A204.1 (cell line): ENCODE data around the gene LMCD1.
"Not testable (repeated sequence)": the region's sequence is repeated elsewhere in the genome, so short reads cannot be mapped to it uniquely, and the experiment has no call there.

Source experiments
- FAIRE-seq: peaks from 2 replicates; lab custom pipeline; 2012; peaks lifted over from hg19 to GRCh38; lab: Jason Lieb, UNC

The LMCD1 gene

DNA sequence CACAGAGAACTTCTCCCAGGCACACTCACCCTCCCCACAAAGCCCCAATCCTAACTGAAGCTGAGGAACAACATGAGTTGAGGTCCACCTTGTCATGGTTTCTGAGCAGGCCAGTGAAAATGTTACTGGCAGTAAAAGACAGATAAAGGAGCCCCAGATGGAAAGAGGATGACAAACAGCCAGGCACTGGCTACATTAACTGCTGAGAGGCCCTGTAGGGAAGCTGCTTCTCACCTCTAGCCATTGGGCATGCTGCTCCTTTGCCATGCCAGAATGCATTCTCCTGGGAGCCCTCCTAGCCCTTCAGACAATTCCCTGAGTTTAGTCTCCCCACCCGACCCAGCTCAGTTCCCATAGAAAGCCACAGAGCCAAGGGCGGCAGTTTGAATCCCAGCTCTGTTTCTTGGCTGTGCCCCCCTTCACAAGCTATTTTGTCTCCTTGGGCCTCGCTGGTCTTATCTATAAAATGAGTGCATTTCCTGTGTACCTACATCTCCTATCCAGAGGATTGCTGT lies 60.5 kb downstream of the LMCD1 start:
- FAIRE-seq = no peak

DNA sequence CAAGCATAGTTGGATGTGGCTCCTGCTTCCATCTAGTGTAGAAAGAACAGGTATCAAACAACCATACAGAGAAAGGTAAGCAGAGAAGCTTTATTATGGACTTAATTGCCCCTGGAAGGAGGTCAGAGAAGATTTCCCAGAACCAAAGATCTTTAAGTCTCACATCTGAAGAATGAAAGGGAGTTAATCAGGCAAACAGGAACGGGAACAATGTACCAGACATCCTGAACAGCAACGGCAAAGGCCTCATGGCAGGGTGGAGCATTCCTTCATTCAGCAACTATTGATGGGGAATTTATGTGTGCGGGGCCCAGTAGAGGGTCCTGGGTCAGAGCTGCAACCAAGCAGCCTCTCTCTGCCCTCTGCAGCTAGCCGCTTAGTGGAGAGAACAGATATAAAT lies 61.5 kb downstream of the LMCD1 start:
- FAIRE-seq = no peak

DNA sequence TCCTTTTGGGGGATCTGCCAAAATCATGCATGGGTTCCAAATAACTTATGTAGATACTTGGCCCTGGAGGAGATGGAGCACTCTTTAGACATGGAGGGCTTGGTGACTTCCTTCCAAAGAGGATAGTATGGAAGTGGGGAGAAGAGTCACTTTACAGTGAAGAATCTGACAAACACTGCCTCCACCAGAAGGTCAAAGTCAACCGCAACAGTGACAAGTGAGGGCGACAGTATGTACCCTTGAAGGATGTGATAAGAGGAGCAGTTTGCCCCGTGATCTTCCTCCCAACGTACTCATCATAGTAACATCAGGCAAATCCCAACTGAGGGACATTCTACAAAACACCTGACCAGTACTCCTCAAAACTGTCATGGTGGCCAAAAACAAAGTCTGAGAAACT lies 62.0 kb downstream of the LMCD1 start:
- FAIRE-seq = no peak

DNA sequence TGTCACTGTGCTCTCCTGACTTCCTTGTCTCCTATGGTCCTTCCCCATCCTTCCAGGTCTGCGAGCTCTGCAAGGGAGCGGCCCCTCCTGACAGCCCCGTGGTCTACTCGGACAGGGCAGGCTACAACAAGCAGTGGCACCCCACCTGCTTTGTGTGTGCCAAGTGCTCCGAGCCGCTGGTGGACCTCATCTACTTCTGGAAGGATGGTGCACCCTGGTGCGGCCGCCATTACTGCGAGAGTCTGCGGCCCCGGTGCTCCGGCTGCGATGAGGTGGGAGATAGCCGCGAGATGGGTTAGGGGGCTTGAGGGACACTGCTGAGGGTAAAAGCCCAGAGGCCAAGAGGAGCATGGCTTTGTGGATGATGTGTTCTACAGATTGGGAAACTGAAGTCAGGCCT lies 63.8 kb downstream of the LMCD1 start:
- FAIRE-seq = no peak

DNA sequence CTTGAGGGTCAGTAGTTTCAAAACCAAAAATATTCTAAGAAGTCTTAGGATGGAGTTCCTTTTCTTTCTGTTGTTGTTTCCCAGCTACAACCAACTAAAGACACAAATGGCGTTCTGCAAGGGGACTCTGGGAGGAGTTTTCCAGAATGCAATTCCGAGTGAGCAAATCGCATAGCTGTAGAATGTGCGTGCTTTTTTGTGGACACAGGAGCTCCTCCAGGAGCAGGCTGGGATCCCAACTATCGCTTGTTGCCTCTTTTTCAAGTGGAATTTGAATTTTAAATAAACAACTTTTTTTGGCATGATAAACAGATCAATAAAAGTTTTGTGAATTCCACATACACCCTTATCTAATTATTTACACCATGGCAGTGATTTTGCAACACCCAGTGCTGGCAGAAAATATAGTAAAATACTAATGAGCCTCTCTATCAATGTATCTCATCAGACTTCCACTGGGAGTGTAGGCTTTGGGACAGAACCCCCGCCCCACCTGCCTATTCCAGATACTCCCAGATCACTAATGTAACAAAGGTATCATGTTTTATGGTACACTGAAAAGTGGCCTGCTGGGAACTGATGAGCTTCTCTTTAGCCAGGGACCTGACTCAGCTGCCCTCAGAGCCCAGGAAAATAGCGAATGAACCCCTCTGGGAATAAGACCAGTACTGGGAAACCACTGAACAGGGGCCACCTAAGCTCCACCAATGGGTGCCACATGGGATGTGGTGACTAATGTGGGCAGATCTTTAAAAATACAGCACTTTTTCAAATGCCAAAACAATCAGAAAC lies 66.4 kb downstream of the LMCD1 start:
- no peak for FAIRE-seq

DNA sequence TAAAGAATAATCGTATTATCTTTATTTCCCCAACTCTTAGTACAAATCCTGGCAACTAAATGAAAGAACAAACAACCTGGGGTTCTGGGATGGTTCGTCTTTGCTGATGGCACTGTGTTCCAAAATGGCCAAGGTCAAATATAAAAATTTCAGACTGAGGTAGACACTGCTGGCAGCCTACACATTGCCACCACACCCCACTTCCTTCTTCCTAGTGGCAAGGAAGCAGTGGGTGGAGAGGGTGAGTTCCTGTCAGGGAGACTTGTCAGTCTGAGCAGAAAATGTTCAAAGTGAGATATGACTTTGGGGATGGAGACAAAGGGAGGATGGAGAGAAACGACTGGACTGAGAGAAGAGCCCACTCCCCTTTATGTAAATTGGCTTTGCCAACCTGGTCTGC lies 69.6 kb downstream of the LMCD1 start:
- no peak for FAIRE-seq

DNA sequence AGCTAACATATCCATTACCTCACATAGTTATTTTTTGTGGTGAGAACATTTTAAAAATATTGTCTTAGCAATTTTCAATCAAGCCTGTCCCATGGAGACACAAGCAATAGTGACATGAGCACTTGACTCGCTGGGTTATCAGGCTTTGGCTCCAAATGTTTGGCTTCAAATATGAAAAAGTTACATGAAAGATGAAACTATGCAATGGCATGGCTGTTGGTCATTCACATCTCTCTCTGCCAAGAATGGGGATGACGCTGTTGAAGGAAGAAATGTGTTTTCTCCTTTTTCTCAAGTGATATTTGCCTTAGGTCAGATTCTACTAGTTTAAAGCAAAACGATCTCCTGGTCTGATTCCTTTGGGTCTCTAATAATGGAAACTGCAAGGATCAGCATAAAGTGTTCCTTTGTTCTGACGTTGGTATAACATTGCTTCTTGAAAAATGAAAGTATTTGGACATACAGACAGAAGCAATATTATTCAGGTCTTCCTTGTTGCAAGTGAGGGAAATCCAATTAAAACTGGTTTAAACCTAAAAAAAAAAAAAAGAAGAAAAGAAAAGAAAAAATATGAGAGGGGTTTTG lies 71.8 kb downstream of the LMCD1 start:
- no peak for FAIRE-seq

DNA sequence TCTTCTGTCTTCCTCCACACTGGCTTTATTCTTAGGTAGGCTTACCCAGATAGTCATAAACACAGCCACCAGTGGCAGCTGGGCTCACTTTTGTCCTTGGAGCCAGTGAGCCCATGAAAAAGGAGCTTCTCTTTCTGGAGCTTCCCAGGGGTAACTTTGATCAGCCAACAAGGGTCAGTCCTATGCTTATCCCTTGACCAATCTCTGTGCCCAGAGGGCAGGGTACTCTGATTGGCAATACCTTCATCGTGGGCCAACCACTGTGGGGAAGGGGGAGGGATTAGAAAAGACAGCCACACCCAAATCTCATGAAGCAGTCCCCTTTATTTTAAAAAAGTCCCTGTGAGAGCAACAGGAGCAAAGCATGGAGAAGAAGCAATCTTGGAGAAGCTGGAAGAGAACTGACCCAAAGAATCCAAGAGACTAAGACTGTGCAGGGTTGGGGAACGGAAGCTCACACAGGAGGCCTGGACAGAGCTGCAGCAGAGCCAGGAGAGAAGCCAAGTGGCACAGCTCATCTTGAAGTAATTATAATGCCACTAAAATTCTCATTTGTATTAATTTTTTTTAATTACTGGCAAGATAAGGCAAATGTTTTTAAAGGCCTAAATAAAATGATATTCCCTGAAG lies 72.5 kb downstream of the LMCD1 start:
- no peak for FAIRE-seq

DNA sequence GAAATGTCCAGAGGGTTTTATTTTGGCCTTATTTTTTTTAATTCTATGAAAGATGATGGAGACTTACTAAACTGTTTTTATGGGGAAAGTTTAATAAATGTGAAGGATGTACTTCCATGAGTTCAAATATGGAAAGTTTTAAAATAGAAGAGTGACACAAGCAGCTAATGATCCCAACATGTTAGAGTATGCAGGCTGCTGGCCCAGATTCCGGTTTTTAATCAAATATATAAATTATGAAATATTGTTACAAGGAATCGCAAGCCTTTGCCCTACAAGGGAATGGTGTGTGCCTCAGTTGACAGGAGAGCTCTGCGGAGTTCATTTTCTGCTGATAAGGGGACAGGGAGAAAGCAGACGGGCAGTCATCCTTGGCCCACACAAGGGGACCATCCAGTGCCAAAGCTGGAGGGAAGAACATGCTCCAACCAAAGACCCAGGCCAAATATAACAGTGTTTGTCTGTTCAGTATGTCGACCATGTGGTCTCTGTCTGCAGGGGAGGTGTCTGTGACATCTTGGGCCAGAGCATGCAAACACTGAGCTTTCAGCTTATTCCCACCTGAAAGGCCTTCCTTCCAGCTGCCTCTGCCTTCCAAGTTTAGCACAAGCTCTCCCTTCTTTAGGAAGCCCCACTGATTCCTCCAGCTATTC lies 73.2 kb downstream of the LMCD1 start:
- FAIRE-seq = no peak

DNA sequence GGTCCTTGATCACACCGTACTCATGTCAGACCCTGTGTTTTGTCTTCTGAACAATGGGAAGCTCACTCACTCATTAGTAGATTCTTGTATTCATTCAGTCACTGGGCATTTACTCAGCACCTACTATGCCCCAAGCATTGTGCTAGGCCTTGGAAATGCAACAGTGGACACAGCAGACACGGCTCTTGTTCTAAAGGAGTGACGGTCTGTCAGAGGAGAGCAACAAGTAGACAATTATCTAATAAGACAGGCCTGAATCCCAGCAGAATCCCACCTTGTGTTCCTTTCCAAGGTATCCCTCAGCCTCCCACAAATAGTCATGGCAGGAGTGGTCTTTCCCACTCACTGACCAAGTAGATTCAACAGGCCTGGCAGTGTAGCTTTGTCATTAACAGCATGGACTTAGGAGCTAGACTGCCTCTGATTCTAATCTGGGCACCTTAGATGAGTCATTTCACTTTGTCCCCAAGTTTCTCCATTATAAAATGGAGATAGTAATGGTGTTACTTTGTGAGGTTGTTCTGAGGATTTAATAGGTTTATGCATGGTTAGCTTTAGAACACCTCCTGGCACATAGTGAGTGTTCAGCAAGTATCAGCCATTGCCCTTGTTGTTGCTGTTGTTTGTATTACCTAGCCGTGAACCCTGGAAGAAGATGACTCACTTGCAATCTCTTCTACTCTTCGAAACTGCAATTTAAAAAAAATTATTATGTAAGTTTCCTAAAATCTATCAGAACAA lies 73.9 kb downstream of the LMCD1 start:
- FAIRE-seq = no peak

DNA sequence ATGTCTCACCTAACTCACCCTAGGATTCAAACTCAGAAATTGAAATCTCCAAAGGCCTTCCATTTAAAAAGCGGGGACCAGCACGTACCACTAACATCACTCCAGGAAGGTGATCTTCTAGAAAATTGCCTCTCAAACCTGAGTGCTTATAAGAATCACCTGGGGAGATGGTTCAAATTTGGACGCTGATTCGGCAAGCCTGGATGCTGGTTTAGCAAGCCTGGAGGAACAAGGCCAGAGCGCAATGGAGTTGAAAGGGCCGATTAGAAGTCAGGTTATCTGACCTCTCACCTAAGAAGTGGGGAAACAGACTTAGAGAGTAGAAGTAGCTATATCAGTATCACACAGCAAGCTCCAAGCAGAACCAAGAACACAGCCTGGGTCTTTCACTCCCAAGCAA lies 74.8 kb downstream of the LMCD1 start:
- no peak for FAIRE-seq

DNA sequence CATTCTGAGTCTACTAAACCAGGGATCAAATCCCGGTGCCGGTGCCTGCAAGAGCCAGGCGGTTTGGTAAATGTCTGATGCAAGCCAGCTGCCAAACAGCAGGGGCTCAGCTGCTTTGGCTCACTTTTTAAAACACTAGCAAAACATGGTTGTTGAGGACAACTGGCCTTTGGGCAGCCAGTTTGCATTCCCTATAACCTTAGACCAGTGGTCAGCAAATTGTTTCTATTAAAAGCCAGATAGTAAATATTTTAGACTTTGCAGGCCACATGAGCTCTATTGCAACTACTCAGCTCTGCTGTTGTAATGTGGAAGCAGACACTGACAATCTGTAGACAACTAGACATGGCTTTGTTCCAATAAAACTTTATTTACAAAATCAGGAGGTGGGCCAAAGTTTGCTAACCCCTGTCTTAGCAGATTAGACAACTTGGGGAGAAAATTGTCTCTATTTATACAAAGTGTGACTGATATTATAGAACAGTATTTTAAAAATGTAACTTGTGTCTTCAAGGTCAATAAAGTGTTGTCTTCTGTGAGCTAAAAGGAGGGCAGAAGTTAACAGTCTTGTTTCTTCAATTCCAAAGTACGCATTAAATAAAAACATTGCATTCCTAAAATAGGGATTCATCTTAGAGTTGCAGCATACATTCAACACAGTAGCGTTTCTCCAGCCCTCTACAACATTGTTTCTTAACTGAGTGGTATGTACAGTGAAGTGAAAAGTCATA lies 75.4 kb downstream of the LMCD1 start:
- FAIRE-seq = no peak

DNA sequence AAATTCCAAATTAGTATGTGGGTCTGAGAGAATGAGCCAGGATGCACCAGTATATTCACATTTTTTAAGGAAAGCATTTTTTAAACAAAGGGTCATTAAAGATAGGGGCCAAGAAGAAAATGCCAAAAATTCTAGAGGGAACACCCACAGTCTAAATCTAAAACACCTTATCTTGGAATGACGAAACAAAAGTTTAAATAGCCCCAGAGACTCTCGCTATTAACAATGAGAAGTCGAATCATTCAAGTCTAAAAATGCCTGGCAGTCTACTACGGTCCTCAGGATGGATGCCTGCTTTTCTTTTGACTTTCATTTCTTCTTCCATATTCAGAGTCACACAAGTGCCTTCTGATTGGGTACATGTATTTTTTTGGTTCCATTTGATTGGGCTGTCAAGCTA lies 76.7 kb downstream of the LMCD1 start:
- FAIRE-seq = no peak

DNA sequence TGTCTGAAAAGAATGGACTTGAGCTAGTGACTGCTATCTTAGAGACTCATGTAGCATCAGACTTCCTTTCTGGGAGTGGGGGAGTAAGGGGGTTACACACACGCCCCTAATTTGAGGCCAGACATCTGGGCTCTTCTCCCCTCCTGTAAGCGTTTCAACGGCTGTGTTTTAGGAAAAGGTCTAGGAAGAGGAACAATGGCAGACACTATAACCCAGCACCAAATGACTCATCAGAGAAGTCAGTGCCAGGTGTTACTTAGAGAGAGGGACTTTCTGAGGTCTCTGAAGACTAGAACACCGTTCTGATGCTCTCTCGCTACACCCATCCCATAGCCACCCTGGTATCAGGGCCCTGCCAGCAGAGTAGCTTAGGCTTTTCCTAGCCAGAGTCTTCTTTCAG lies 77.5 kb downstream of the LMCD1 start:
- no peak for FAIRE-seq

DNA sequence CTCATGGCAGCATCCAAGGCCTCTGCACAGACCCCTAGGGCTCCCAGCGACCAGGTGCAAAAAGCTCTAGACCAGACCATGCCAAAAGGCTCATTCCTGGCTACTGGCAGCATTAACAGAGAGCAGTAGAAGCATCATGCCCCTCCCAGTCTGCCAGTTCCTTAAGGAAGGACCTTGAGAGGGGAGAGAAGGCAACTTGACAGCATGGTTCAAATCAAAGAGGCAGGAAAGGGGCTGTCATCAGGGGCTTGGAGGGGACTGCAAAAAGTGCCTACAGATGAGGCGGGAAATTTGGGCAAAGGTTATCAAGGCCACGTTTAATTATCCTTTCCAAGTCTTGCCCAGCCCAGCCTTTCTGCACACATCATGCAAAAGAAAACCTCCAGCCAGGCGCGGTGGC lies 78.3 kb downstream of the LMCD1 start:
- FAIRE-seq = no peak

DNA sequence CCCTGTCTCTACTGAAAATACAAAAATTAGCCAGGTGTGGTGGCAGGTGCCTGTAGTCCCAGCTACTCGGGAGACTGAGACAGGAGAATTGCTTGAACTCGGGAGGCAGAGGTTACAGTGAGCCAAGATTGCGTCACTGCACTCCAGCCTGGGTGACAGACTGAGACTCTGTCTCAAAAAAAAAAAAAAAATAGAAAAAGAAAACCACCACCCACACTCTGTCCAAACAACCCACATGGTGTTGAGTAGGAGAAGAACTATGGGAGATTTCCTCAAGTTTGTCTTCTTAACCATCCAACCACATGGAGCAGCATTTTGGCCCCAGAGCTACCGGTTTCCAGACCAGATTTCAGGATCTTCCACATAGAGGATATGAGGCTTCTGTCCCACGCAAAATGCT lies 78.8 kb downstream of the LMCD1 start:
- FAIRE-seq = not testable (repeated sequence)

DNA sequence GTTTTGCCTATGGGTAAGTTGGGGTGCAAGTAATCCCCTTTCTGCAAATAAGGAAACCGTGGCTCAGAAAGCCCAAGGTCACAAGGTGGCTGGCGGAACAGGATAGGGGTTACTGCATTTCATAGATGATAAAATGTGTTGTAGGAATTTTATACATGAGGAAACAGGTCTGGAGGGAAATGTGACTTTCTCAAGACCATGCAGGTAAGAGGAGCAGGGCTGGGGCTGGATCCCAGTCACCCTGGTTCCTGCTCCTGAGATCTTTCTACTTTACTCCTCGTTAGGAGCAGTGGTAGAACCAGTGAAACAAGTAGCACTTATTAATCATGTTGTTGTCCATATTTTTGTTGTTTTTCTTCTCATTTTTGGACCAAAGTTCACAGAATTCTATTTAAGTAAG lies 79.8 kb downstream of the LMCD1 start:
- FAIRE-seq = no peak

DNA sequence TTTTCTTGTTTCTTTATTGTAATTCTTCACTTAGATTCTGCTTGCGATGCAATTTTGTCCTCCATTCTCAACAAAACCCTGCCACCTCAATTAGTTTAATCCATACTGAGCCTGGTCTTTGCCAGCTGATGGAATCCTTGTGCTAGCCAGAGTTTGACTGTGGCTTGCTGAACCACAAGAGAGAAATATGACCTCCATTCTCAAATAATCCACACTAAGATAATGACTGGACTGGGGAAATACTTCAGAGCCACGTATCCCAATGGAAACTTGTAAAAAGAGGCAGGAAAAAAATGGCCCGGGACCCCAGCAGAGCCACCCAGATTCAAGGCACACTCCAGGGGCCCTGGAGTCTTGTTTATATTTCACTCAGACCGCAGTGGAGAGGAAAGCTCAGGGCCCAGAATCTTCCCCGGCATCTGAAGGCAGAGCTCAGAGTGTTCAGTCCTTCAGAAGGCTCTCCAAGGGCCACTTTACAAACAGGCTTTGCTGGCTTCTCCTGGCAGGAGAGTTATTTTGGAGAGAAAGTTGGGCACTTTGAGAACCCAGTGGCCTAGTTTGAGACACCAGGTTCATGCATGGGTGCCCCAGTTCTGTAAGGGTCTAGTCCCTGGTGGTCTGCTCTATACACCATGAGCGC lies 80.3 kb downstream of the LMCD1 start:
- FAIRE-seq = no peak

DNA sequence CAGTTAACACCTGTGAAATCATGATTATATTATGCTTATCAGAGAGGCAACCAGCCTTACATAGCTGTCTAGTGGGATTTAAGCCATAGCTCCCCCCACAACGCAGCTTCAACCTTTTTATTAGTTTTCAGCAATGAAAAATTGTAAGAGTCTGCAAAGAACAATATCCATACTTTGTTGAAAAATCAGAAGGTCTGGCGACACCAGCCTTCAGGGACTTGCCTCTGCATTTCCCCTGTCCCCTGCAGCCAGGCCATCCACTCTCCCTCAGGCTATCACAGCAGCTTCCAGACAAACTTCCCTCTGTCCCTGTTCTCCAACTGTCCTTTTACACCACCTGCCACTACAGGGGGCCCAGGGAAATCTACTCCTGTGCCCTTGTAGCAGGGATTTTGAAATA lies 83.0 kb downstream of the LMCD1 start:
- no peak for FAIRE-seq

DNA sequence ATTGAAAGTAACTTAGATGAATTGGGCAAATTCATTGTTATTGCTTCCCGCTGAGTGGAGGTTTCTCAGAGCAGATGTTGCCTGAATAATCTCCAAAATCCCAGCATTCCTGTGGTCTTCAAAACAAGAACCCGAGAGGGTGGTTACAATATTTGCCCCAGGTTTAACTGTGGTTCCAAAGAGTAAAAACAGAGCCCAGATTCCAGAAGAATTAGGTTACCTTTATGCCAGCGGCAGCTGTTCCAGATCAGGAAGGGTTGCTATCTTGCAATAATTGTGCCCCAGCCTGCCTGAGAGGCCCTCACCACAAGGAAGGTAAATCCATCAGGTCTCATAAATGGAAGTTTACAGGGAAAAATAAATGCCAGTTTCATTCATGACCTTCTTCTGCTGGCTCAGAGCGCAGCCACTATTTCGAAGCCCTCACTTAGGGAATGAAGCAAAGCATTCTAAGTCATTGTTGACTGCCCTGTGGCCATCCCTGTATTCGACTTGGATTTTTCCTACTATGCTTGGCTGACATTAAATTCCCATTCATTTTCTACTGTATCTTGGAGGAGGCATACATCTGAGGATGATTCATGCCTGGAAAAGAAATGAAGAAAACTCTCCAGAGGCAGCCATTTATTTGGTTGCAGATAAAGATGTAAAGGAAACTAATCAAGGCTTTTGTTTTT lies 88.4 kb downstream of the LMCD1 start:
- no peak for FAIRE-seq
